Astrocyte (in vitro differentiated cells and primary cell): ENCODE data around the gene NR2F2.
"Not testable (repeated sequence)": the region's sequence is repeated elsewhere in the genome, so short reads cannot be mapped to it uniquely, and the experiment has no call there.

ENCODE experiments used
- CTCF ChIP-seq: IDR thresholded peaks from 2 replicates; pipeline ENCODE4 v1.5.1; 2011; ENCODE audit warnings: low read depth, mild to moderate bottlenecking, inconsistent platforms, low read length, moderate library complexity; ENCODE audit not compliant: insufficient read depth
- EZH2 ChIP-seq: IDR thresholded peaks from 2 replicates; pipeline ENCODE4 v1.6.1; 2012; ENCODE audit warnings: mild to moderate bottlenecking, low read length, inconsistent platforms; ENCODE audit not compliant: insufficient read depth

- not testable (repeated sequence) for TF ChIP-seq CTCF, EZH2
Observed at GRCh38 chr15:96379592-96379991, 49.1 kb downstream of the NR2F2 start.
